Ammon's horn (tissue), 1 donor: ENCODE measurements around the gene GPX4.

Source experiments
- DNase-seq: peaks from one replicate; pipeline ENCODE4 v3.0.0-alpha.2; 2016; ENCODE audit warnings: low spot score

Gene GPX4

DNA sequence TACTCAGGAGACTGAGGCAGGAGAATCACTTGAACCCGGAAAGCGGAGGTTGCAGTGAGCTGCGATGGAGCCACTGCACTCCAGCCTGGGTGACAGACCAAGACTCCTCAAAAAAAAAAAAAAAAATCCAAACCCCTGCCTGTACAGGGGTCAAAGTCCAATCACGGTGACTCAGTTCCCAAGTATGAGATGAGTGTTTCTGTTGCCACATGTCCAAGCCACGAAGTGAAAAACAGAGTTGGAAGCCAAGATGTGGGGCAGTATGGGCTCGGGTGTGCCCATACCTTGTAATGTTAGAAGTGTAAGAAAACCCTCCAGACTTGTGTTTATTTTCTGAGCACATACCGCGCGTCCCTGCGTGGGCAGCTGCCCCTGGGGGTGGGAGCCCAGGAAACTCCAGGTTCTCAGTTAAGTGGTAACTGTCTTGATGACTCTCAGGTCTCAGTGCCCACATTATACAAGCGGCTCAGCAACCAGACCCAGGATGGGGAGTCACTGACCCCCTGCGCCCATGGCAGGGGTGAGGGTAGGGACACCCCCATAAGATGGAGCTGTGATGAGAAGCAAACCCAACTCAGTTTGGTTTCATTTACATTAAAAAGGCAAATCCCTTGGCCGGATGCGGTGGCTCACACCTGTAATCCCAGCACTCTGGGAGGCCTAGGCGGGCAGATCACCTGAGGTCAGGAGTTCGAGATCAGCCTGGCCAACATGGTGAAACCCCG is 1.2 kb upstream of the GPX4 start:
- DNase-seq, result no peak

DNA sequence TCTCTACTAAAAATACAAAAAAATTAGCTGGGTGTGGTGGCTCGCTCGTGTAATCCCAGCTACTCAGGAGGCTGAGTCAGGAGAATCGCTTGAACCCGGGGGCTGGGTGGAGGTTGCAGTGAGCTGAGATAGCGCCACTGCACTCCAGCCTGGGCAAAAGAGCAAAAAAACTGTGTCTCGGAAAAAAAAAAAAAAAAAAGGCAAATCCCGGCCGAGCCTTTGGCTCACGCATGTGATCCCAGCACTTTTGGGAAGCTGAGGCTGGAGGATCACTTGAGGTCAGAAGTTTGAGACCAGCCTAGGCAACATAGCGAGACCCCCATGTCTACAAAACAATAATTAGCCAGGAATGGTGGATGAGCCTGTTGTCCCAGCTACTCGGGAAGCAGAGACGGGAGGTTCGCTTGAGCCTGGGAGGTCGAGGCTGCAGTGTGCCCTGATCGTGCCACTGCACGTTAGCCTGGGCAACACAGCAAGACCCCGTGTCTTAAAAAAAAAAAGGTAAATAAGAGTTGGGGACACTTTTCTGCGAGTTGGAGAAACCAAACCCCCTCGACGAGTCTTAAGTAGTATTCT is 574 bp upstream of the GPX4 start:
- no peak for DNase-seq

DNA sequence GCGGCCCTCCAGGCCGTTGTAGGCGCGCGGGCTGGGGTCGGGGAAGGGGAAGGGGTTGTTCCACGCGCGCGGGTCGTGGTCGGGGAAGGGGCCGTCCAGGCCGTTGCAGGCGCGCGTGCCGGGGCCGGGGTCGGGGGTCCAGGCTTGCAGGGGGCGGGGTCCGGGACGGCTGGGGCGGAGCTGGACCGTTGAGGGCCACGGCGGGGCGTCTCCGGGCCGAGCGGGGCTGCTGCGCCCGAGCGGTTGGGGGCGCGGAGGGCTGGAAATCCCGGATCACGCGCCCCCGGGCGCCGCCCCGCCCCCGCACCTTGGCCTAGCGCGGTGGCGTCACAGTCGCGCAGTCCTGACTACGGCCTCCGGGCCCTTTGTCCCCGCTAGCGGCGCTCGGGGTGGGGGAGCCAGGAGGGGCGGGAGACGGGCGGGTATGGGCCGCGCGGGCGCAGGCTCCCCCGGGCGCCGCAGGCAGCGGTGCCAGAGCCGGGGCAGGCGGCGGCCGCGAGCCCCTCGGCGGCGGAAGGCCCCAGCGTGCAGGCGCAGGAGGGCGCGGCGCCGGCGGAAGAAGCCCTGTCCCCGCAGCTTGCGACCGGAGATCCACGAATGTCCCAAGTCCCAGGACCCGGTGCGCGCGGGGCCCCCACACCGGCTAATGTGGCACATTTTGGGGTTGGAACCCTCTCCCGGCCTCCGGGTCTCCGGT is 665 bp downstream of the GPX4 start:
- peak; percentile 70 for DNase-seq

DNA sequence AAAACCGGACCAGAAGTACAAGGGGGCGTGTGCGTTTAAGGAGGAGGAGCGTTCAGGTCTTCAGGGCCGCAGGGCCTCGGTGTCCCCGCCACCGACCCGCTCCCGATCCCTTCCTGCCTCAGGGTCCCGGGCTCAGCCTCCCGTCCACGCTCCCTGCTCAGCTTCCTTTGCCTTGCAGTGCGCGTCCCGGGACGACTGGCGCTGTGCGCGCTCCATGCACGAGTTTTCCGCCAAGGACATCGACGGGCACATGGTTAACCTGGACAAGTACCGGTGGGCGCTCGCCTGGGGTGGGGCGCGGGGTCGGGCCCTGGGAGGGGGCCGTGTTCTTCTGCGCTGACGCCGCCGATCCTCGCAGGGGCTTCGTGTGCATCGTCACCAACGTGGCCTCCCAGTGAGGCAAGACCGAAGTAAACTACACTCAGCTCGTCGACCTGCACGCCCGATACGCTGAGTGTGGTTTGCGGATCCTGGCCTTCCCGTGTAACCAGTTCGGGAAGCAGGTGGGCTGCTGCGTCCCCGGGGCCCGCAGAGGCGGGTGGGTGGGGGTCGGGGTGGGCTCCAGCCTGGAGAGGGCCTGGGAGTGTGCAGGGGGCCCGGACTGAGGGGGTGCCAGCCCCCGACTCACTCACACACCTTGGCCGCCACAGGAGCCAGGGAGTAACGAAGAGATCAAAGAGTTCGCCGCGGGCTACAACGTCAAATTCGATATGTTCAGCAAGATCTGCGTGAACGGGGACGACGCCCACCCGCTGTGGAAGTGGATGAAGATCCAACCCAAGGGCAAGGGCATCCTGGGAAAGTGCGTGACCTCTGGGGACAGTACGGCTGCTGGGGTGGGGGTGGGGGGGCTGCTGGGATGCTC is 1.4 kb downstream of the GPX4 start:
- DNase-seq, result no peak

- DNase-seq, result no peak
Observed at GRCh38 chr19:1105873-1106840, 2.4 kb downstream of the GPX4 start.

GRCh38 chr19:1106841-1107660 is 3.3 kb downstream of the GPX4 start:
- DNase-seq, result no peak

DNA sequence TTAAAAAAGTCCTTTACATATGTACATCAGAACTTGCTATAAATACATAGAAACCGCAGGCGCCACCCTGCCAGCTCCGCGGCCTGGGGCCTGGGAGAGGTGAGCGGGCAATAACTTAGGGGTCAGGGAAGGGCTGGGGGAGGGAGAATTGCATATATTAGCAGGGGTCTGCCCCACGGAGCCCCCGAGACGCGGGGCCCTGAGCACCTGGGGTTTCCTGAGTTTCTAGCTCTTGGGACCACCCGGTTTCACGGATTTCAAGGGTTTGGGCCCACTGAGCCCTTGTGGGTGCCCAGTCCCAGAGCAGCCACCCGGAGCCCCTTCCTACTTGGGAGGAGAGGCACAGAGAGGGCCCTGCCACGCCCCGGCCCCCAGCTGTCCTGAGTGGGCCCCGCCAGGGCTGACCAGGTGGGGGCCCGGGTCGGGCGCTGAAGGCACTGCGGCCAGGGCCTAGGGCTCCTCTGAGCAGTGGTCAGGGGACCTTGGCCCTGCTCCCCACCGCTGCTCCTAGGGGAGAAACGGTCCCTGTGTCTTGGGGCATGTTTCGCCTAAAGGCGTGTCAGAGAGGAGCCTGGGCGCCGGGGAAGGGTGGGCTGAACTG is 4.0 kb downstream of the GPX4 start:
- DNase-seq, result no peak

- DNase-seq, result no peak
Observed at GRCh38 chr19:1108291-1109031, 4.7 kb downstream of the GPX4 start.

DNA sequence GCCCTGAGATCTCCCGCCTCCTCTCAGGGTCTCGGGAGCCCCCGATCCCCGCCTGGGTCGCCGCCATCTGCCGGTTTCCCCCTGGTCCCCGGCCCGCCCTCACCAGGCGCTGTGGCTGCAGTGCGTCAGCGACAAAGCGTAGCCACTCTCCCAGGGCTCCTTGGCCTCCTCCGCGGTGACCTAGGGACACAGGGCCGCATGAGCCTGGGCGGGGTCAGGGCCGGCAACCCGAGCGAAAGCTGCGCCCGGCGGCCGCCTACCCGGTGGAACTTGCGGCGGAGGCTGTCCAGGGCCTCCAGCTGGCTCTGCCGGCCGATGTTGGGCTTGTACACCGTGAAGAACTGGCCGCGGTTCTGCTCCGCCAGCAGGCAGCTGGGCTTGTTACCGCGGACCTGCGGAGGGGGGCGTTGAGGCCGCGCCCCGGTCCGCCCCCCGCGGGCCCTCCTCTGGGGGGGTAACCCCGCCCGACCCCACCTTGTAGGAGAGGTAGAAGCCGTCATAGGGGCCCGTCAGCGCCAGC is 5.3 kb downstream of the GPX4 start:
- DNase-seq, result no peak

DNA sequence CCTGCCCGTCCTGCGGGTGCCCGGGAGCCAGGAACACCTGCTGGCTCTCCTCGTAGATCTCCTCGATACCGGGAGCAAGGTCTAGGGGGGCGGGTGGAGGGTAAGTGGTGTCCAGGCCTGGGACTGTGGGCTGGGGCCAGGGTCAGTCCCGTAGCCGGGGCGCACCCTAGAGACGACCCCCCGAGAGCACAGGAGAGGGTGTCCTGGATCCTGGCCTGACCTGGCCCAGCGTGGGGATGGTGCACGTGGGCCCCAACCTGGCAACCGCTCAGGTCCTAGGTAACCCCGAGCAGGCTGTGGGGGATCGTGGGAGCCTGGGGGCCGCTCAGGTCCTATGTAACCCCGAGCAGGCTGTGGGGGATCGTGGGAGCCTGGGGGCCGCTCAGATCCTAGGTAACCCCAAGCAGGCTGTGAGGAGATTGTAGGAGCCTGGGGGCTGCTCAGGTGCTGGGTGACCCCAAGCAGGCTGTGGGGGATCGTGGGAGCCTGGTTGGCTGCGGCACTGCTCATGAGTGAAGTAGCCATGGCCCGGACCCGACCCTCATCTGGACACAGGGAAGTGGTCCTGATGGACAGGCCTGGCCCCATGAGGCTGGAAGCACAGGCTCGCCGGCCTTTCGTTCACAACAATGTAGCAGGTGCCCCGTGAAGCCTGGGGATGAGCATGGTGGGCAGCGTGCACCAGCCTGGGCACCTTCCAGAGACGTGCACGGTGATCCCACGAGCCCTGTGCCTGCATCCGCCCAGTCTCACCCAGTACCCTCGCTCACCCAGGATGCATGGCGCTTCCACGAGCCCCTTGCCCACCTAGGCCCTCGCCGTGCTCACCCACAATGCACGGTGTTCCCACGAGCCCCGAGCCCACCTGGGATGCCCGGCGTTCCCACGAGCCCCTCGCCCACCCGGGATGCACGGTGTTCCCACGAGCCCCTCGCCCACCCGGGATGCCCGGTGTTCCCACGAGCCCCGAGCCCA is 6.2 kb downstream of the GPX4 start:
- no peak for DNase-seq

DNA sequence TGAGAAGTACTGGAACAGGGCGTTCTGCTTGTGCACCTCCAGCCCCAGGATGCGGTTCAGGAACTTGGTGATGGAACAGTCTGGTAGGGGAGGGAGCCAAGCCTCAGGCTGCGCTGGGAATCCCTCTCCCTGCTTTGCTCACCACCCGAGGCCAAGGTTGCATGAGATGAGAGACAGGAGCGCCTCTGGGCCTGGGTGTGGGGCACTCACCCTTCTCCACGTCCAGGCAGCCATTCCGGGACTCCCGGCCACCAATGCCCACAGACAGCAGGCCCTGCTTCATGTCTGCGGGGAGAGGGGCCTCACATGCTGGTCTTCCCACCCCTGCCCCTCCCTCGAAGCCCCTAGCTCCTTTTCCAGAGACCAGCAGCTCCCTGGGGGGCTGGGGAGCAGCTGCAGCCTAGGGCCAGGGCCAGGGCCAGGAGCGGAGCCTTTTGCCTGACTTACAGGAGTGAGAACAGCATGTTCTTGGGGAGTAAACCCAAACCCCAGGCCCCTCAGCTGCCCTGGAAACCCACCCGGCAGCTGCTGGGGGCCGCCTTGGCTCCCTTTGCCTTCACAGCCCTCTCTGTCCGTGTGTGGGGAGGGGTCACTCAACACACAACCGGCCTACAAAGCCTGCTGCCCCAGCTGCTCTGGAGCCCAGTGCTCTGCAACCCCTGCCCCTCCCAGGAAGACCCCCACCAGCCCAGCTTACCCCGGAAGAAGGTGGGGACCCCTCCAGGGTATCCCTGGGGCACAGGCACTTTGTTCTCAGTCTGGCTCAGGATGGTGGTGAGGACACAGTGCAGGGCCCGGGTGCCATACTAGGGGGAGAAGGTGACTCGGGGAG is 7.2 kb downstream of the GPX4 start:
- no peak for DNase-seq

DNA sequence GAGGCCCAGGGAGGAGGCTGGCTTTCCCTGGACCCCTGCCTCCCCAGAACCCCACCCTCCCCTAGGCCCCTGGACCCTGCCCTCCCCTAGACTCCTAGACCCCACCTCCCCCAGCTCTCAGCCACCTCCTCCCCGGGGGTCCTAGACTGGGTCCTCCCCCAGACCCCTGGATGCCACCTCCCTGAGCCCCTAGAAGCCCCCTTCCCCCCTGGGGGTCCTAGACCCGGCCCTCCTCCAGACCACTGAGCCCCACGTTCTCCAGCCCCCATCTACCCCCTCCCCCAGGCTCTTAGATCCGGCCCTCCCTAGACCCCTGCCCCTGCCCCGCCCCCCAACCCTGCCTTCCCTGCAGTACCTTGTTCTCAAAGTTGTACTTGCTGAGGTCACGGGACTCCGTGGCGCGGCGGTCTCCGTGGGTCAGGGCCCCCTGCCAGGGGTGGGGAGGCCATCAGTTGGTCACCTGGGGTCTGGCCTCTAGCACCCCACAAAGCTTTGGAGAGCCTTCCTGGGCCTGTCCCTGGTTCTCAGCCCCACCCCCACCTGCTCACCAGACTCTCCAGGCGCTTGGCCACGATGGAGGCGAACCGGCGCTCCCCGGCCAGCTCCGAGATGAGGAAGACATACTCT is 8.0 kb downstream of the GPX4 start:
- no peak for DNase-seq

DNA sequence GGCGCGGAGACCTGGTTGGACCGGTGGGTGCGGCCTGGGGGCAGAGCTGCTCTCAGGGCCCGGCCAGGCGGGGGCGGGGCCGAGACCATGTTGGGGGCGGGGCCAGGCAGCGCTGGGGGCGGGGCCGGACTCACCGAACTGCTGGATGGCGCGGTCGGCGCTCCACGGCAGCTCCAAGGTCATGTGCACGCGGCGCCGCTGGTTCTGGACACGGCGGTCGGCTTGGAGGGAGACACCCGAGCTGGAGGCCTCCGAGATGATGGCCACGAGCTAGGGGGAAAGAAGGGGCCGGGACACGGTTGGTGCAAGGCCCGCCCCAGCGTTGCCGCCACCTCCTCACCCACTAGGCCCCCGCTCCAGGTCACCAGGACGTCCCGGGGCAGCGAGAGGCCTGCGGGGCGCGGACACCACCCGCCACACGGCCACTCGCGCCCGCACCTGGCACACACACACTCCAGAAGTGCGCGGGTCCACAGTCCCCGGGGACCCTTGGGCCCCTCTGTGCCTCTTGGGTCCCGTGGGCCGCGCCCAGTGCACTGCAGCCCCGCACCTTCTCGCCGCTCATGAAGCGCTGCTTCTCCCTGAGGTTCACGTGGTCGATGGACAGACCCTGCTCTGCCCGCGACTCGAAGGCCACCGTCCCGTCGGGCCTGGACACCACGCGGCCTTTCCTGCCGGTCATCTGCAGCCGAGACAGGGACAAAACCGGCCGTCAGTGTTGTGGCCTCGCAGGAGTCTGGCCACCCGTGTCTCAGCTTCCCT is 8.7 kb downstream of the GPX4 start:
- DNase-seq, result no peak

GRCh38 chr19:1113030-1113985 is 9.5 kb downstream of the GPX4 start:
- DNase-seq, result peak; percentile 97
